Measurements from ENCODE around the gene GLRX5. TPM values are rescaled to one million over a fixed set of nuclear protein-coding genes. Genes with fewer than 3 reads are reported as not detected.
A peak's percentile ranks its signal among the peaks of the same experiment; 100 is the strongest.

Gene GLRX5
- total RNA-seq, 1 experiment from 2014 or later = 67.8 TPM

DNA sequence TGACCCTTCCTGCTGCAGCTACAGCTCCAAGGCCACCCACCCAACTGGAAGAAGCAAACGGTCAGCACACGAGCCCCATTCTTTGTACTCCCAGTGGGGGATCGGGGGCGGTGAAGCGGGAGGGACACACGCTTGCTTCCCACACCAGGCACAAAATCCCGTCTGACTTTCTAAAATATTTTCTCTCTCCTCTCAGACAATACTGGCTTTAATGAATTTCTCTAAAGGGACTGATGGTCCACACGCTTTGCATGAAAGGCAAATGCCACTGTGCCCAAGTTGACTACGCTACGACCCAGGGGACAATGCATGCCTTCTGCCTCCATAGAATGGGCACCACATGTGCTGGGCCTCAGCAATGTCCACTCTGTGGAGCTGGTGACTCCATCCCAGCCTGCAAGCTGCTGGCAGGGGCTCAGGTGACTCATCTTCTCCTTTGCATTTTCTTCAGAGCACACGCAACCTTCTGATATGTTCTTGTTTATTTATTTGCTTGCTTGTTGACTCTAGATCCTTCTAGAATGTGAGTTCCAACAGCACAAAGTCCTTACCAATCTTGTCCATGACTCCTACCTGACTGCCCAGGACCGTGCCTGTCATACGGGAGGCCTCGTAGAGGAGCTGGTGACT is 34.0 kb upstream of the GLRX5 start:
- Mint-ChIP-seq H3K27me3 (ENCODE audit: insufficient read depth, unreplicated experiment) (no peaks in the 10 kb centered on the region), H3K4me1 (ENCODE audit: low read depth, unreplicated experiment) (peaks cover 38% of the 10 kb centered on the region), H3K4me3 (ENCODE audit: unreplicated experiment) (peak overlapping the region; percentile 18), H3K36me3 (ENCODE audit: insufficient read depth, unreplicated experiment) (peaks cover 5% of the 10 kb centered on the region), H3K9me3 (ENCODE audit: unreplicated experiment) (no peaks in the 10 kb centered on the region), H3K27ac (ENCODE audit: unreplicated experiment) (peak overlapping the region; percentile 3)
- no TSS peak for BruUV-seq (replicated peaks)
- TF ChIP-seq, protein P1, sequence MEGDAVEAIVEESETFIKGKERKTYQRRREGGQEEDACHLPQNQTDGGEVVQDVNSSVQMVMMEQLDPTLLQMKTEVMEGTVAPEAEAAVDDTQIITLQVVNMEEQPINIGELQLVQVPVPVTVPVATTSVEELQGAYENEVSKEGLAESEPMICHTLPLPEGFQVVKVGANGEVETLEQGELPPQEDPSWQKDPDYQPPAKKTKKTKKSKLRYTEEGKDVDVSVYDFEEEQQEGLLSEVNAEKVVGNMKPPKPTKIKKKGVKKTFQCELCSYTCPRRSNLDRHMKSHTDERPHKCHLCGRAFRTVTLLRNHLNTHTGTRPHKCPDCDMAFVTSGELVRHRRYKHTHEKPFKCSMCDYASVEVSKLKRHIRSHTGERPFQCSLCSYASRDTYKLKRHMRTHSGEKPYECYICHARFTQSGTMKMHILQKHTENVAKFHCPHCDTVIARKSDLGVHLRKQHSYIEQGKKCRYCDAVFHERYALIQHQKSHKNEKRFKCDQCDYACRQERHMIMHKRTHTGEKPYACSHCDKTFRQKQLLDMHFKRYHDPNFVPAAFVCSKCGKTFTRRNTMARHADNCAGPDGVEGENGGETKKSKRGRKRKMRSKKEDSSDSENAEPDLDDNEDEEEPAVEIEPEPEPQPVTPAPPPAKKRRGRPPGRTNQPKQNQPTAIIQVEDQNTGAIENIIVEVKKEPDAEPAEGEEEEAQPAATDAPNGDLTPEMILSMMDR (IDR thresholded peaks at IDR 0.05; ENCODE audit: insufficient read depth in 1 of 2, low read depth in 1 of 2, low read length in 1 of 2, severe bottlenecking in 1 of 2, unreplicated experiment in 1 of 2) = no peak
- H3K27me3 ChIP-seq (replicated peaks; ENCODE audit: control insufficient read depth, insufficient read depth, low read length) = no peaks in the 10 kb centered on the region
- H3K4me1 ChIP-seq = peaks cover 71% of the 10 kb centered on the region
- no peaks in the 10 kb centered on the region for H3K36me3 ChIP-seq (ENCODE audit: control insufficient read depth, insufficient read depth, low read length)
- intact Hi-C loops (cut with micrococcal nuclease; ENCODE audit: unreplicated experiment) = no loop called here
- DNase-seq = no peak
- ChIA-PET POLR2A (no interaction called here), CTCF (interaction anchor here (2.0 to 2.1 kb wide), 2 partner anchors 48 to 59 kb away, joined by 7 to 11 read pairs; no protein-coding TSS in a partner anchor)
- no peaks in the 10 kb centered on the region for H3K9me3 ChIP-seq
- H3K4me3 ChIP-seq (ENCODE audit: low read depth, low read length) = no peak overlapping the region

DNA sequence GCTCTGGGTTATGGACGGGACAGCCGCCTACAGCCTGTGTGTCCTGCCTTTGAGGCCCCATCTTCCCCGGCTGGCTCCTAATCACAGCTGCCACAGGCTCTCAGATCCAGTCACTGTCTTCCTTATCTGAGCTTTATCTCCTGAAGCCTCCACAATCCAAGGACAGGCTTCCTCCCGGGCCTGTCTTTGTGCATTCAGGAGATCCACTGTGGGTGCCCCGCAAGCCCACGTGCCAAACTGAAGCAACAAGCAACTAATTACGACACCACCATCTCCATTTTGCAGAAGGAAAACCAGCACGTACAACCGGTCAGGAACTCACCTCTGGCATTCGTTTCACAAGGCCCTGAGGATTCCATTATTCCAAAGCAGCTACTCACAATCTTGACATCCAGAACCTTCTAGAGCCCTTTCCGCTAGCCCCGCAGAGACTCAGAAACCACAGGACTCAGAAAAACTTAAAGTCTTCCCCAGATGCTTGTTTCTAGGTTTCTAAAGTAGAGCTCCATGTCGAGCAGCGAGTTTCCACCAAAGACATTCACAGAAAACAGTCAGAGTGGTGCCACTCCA is 32.4 kb upstream of the GLRX5 start:
- peaks cover 5% of the 10 kb centered on the region for H3K36me3 Mint-ChIP-seq (ENCODE audit: insufficient read depth, unreplicated experiment)
- no peaks in the 10 kb centered on the region for H3K27me3 Mint-ChIP-seq (ENCODE audit: insufficient read depth, unreplicated experiment)
- Histone ChIP-seq H3K4me1 (peaks cover 55% of the 10 kb centered on the region), H3K9me3 (no peaks in the 10 kb centered on the region), H3K27me3 (replicated peaks; ENCODE audit: control insufficient read depth, insufficient read depth, low read length) (no peaks in the 10 kb centered on the region), H3K4me3 (ENCODE audit: low read depth, low read length) (no peak overlapping the region), H3K36me3 (ENCODE audit: control insufficient read depth, insufficient read depth, low read length) (no peaks in the 10 kb centered on the region)
- intact Hi-C loops (cut with micrococcal nuclease; ENCODE audit: unreplicated experiment) = no loop called here
- no peak for DNase-seq
- H3K4me1 Mint-ChIP-seq (ENCODE audit: low read depth, unreplicated experiment) = peaks cover 29% of the 10 kb centered on the region
- CTCF ChIA-PET = interaction anchor here (0.9 kb wide), 1 partner anchor 12 kb away, joined by 3 read pairs; no protein-coding TSS in a partner anchor
- H3K4me3 Mint-ChIP-seq (ENCODE audit: unreplicated experiment) = no peak overlapping the region
- no peaks in the 10 kb centered on the region for H3K9me3 Mint-ChIP-seq (ENCODE audit: unreplicated experiment)
- no TSS peak for BruUV-seq (replicated peaks)
- POLR2A ChIA-PET = no interaction called here
- H3K27ac Mint-ChIP-seq (ENCODE audit: unreplicated experiment) = no peak overlapping the region
- TF ChIP-seq, protein P1 (IDR thresholded peaks at IDR 0.05; ENCODE audit: insufficient read depth in 1 of 2, low read depth in 1 of 2, low read length in 1 of 2, severe bottlenecking in 1 of 2, unreplicated experiment in 1 of 2) = no peak

DNA sequence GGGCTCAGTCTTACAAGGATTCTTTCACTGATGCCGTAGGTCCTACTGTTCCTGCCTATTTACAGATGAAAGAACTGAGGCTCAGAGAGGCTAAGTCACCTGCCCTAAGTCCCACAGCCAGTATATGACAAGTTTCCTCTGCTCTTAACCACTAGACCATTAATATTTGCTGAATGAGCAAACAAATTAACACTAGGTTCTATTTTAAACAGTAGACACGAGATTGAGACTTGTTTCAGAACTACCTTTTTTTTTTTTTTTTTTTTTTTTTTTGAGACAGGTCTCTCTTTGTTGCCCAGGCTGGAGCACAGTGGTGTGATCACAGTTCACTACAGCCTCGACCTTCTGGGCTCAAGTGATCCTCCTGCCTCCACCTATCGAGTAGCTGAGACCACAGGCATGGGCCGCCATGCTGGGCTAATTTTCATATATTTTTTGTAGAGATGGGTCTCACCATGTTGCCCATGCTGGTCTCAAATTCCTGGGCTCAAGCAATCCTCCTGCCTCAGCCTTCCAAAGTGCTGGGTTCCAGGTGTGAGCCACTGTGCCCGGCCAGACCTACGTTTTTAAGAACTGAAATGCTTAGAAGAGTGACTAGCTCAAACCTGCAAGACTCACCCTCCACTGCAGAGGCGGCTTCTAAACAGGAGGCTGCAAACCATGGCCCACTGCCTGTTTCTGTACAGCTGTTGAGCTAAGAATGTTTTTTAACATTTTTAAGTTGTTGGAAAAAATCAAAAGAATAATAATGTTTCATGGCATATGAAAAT is 31.3 kb upstream of the GLRX5 start:
- Mint-ChIP-seq H3K4me3 (ENCODE audit: unreplicated experiment) (no peak overlapping the region), H3K27ac (ENCODE audit: unreplicated experiment) (peak overlapping the region; percentile 84), H3K9me3 (ENCODE audit: unreplicated experiment) (no peaks in the 10 kb centered on the region), H3K36me3 (ENCODE audit: insufficient read depth, unreplicated experiment) (peaks cover 5% of the 10 kb centered on the region), H3K4me1 (ENCODE audit: low read depth, unreplicated experiment) (peaks cover 33% of the 10 kb centered on the region), H3K27me3 (ENCODE audit: insufficient read depth, unreplicated experiment) (no peaks in the 10 kb centered on the region)
- CTCF ChIA-PET = interaction anchor here (0.5 to 1.5 kb wide), 3 partner anchors 13 to 271 kb away, joined by 3 to 8 read pairs (median 5); partner anchors contain the start of gene SYNE3
- TF ChIP-seq, protein P1 (IDR thresholded peaks at IDR 0.05; ENCODE audit: insufficient read depth in 1 of 2, low read depth in 1 of 2, low read length in 1 of 2, severe bottlenecking in 1 of 2, unreplicated experiment in 1 of 2) = no peak
- POLR2A ChIA-PET = interaction anchor here (1.0 kb wide), 1 partner anchor 20 kb away, joined by 3 read pairs; no protein-coding TSS in a partner anchor
- H3K4me3 ChIP-seq (ENCODE audit: low read depth, low read length) = no peak overlapping the region
- H3K36me3 ChIP-seq (ENCODE audit: control insufficient read depth, insufficient read depth, low read length) = no peaks in the 10 kb centered on the region
- H3K4me1 ChIP-seq = peaks cover 53% of the 10 kb centered on the region
- H3K27me3 ChIP-seq (replicated peaks; ENCODE audit: control insufficient read depth, insufficient read depth, low read length) = no peaks in the 10 kb centered on the region
- intact Hi-C loops (cut with micrococcal nuclease; ENCODE audit: unreplicated experiment) = no loop called here
- no TSS peak for BruUV-seq (replicated peaks)
- DNase-seq = no peak
- no peaks in the 10 kb centered on the region for H3K9me3 ChIP-seq
